A549 (cell line): ENCODE results near the gene MS4A2. TPM values are rescaled to one million over a fixed set of nuclear protein-coding genes. Genes with fewer than 3 reads are reported as not detected.

ENCODE experiments used
- ATAC-seq, 2 experiments: fragments of 200-7000 bp in 1 of 2; fragments of >200 bp in 1 of 2; cut with Nextera tagmentation in 1 of 2; cut with Tn5 transposase in 1 of 2; 3 replicates each; pipeline versions ENCODE4 v1.8.0 to v1.9.1; 2018 to 2020; ENCODE audit warnings: mild to moderate bottlenecking in 1 of 2, moderate library complexity in 1 of 2
- CTCF ChIA-PET: fragments of 300-600 bp; sonication (Branson Sonifier 250); formaldehyde crosslinking; extraction: SDS; loops from one replicate; lab custom pipeline; 2021; ENCODE audit warnings: antibody characterized with exemption, inconsistent platforms; lab: Yijun Ruan, JAX
- POLR2A ChIA-PET: fragments of 350-600 bp; formaldehyde crosslinking; extraction: SDS; loops from one replicate; lab custom pipeline; 2021; ENCODE audit warnings: antibody characterized with exemption, inconsistent platforms; lab: Yijun Ruan, JAX
- DNase-seq, 2 experiments: peaks; one replicate each; pipeline versions ENCODE4 v3.0.0 to v3.0.0-alpha.2; 2011 to 2016; ENCODE audit warnings: low read depth in 1 of 2, low spot score in 1 of 2
- FAIRE-seq: peaks from 2 replicates; lab custom pipeline; 2011; peaks lifted over from hg19 to GRCh38; lab: Jason Lieb, UNC
- H3K27ac ChIP-seq, 2 experiments: fragments of >200 bp; sonication (Bioruptor Twin); formaldehyde crosslinking; 3 replicates each; pipeline ENCODE4 v1.5.1; 2016 to 2017
- H3K4me1 ChIP-seq: fragments of >200 bp; sonication (Bioruptor Twin); formaldehyde crosslinking; 3 replicates; pipeline ENCODE4 v1.6.1; 2016
- H3K4me2 ChIP-seq: fragments of >200 bp; sonication (Bioruptor Twin); formaldehyde crosslinking; 3 replicates; pipeline ENCODE4 v1.6.1; 2016
- H3K4me3 ChIP-seq: fragments of >200 bp; sonication (Bioruptor Twin); formaldehyde crosslinking; 3 replicates; pipeline ENCODE4 v1.5.1; 2016
- H3K9me3 ChIP-seq: fragments of >200 bp; sonication (Bioruptor Twin); formaldehyde crosslinking; 3 replicates; pipeline ENCODE4 v1.6.1; 2016
- CBX8 ChIP-seq: fragments of 200-600 bp; sonication (generic); IDR thresholded peaks from 2 replicates; pipeline ENCODE4 v1.6.1; 2016
- EHF ChIP-seq: fragments of 250-450 bp; sonication (Bioruptor Pico); IDR thresholded peaks from 2 replicates; pipeline ENCODE4 v1.5.0; 2020; ENCODE audit warnings: mild to moderate bottlenecking
- FOSB ChIP-seq: fragments of 250-450 bp; sonication (Bioruptor Pico); IDR thresholded peaks from 2 replicates; pipeline ENCODE4 v1.5.0; 2020; ENCODE audit warnings: mild to moderate bottlenecking, moderate library complexity
- GATA3 ChIP-seq: IDR thresholded peaks from 2 replicates; pipeline ENCODE4 v1.6.1; 2012; ENCODE audit warnings: borderline replicate concordance
- HEYL ChIP-seq: fragments of 250-450 bp; sonication (Bioruptor Pico); IDR thresholded peaks from 2 replicates; pipeline ENCODE4 v1.8.0; 2021; ENCODE audit warnings: mild to moderate bottlenecking, moderate library complexity
- HOXA7 ChIP-seq: fragments of 250-450 bp; sonication (Bioruptor Pico); IDR thresholded peaks from 2 replicates; pipeline ENCODE4 v1.5.0; 2020; ENCODE audit warnings: mild to moderate bottlenecking, moderate library complexity
- HOXB13 ChIP-seq: fragments of 250-450 bp; sonication (Bioruptor Pico); IDR thresholded peaks from 2 replicates; pipeline ENCODE4 v1.5.0; 2020; ENCODE audit warnings: low read depth, mild to moderate bottlenecking, moderate library complexity
- HOXB5 ChIP-seq: fragments of 250-450 bp; sonication (Bioruptor Pico); IDR thresholded peaks from 2 replicates; pipeline ENCODE4 v1.5.0; 2020; ENCODE audit warnings: mild to moderate bottlenecking, moderate library complexity
- JUN ChIP-seq, 2 experiments: fragments of >200 bp; sonication (Bioruptor Twin); formaldehyde crosslinking; IDR thresholded peaks; 2 replicates in 1 of 2; 3 replicates in 1 of 2; pipeline ENCODE4 v1.6.1; 2016 to 2017
- MAZ ChIP-seq: fragments of 150-350 bp; IDR thresholded peaks from 2 replicates; pipeline ENCODE4 v1.6.1; 2014; ENCODE audit warnings: antibody characterized with exemption, low read depth, low read length, borderline replicate concordance
- MYC ChIP-seq: IDR thresholded peaks from 2 replicates; pipeline ENCODE4 v1.6.1; 2012; ENCODE audit warnings: mild to moderate bottlenecking, inconsistent platforms, low read length, improper control_type of control experiment, borderline replicate concordance
- POLR2A ChIP-seq: IDR thresholded peaks from 2 replicates; pipeline ENCODE4 v1.6.1; 2012; ENCODE audit warnings: mild to moderate bottlenecking, low read length
- SREBF2 ChIP-seq: fragments of 450-650 bp; IDR thresholded peaks from 2 replicates; pipeline ENCODE4 v1.6.1; 2014; ENCODE audit warnings: mild to moderate bottlenecking, moderate library complexity
- ZFP36 ChIP-seq: fragments of 450-650 bp; IDR thresholded peaks from 2 replicates; pipeline ENCODE4 v1.6.1; 2014; ENCODE audit warnings: borderline replicate concordance; ENCODE audit not compliant: partially characterized antibody
- ZSCAN20 ChIP-seq: fragments of 250-450 bp; sonication (Bioruptor Pico); IDR thresholded peaks from 2 replicates; pipeline ENCODE4 v1.8.0; 2022; ENCODE audit warnings: mild to moderate bottlenecking, moderate library complexity
- WGBS: methylation state at CpG from one replicate; pipeline ENCODE4 v1.1.6; 2017; ENCODE audit errors: missing lambda C conversion rate; 5-methylcytosine and 5-hydroxymethylcytosine counted together
- polyA plus RNA-seq, 4 experiments: library from polyadenylated mRNA; depleted of rRNA in 3 of 4; stranded (reverse); fragments of >200 nt; fragmentation: RNase III in 1 of 4; extraction: RNeasy Plus Mini Kit Qiagen cat#74134 plus additional on column Dnase treatment in 1 of 4; gene quantifications; 2 replicates in 3 of 4; 3 replicates in 1 of 4; pipeline ENCODE4 v1.2.3, GENCODE V29; 2011 to 2017
- TF ChIP-seq, protein P1 (sequence below): fragments of 250-450 bp; sonication (Bioruptor Pico); IDR thresholded peaks from 2 replicates; pipeline ENCODE4 v1.5.0; 2021; ENCODE audit warnings: mild to moderate bottlenecking, moderate library complexity, borderline replicate concordance
- TF ChIP-seq, protein P2 (sequence below): fragments of >200 bp; sonication (Bioruptor Twin); formaldehyde crosslinking; IDR thresholded peaks from 3 replicates; pipeline ENCODE4 v1.5.1; 2016
- TF ChIP-seq, protein P3 (sequence below): IDR thresholded peaks from 2 replicates; pipeline ENCODE4 v1.6.1; 2012; ENCODE audit warnings: low read depth, borderline replicate concordance

MS4A2 gene
- polyA plus RNA-seq, 2 of the 4 experiments (the other 2 are of a cell fraction) = not detected

DNA sequence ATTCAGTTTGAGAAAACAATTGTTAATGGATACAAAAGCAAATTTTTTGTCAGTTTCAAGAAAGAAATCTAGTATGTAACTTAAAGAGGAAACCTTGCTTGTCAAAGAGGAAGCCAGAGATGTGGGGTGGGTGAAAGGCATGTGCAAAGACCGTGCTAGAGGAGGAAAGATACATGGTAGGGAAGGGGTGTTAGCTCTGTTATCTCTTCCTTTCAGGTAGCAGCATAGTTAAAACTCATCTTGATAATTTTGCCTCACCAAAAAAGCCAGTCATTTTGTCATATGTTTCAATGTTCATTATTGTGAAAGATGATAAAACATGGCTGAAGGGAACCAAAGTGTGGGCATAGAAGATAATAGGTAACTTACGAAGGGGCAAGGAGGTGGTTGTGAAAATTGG is 2.6 kb upstream of the MS4A2 start:
- no peak for DNase-seq
- Histone ChIP-seq H3K9me3 (no peaks in the 10 kb centered on the region), H3K27ac (no peak overlapping the region)
- TF ChIP-seq, protein P1, sequence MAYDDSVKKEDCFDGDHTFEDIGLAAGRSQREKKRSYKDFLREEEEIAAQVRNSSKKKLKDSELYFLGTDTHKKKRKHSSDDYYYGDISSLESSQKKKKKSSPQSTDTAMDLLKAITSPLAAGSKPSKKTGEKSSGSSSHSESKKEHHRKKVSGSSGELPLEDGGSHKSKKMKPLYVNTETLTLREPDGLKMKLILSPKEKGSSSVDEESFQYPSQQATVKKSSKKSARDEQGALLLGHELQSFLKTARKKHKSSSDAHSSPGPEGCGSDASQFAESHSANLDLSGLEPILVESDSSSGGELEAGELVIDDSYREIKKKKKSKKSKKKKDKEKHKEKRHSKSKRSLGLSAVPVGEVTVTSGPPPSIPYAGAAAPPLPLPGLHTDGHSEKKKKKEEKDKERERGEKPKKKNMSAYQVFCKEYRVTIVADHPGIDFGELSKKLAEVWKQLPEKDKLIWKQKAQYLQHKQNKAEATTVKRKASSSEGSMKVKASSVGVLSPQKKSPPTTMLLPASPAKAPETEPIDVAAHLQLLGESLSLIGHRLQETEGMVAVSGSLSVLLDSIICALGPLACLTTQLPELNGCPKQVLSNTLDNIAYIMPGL (CRISPR knock-in tag) = no peak
- TF ChIP-seq HOXA7 (CRISPR knock-in tag) = no peak
- no peak for TF ChIP-seq HEYL (CRISPR knock-in tag)
- no peak for TF ChIP-seq POLR2A
- no peak for TF ChIP-seq ZFP36
- TF ChIP-seq, all 56 proteins: peak for 0
- H3K4me2 ChIP-seq = no peak overlapping the region
- H3K4me3 ChIP-seq = no peak overlapping the region
- 20% methylated on average over 2 of the region's 2 CpGs for WGBS
- ATAC-seq = no peak
- POLR2A ChIA-PET = no interaction called here
- CTCF ChIA-PET = no interaction called here
- no peaks in the 10 kb centered on the region for H3K4me1 ChIP-seq
- no peak for FAIRE-seq

DNA sequence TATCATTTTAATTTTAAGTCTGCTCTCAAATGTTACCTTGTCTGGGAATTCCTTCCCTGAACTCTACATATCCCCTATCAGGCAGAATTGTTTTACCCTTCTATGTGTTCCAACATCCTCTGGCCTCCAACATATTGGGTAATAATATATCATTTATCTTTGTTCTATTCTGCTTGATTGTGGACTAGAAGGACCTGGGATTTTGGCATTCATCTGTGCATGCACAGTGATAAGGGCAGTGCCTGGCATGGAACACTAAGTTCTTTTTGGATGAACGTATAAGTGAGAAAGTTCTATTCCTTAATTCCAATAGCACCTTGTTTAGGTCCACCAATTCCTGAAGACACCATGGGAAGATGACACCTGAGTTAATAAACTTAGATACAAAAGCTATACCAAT is 1.2 kb upstream of the MS4A2 start:
- 10% methylated on average over 1 of the region's 1 CpG for WGBS
- TF ChIP-seq SREBF2 = no peak
- TF ChIP-seq HOXB13 (CRISPR knock-in tag) = no peak
- H3K27ac ChIP-seq = no peak overlapping the region
- H3K9me3 ChIP-seq = no peaks in the 10 kb centered on the region
- ATAC-seq (no peak), FAIRE-seq (no peak), DNase-seq (no peak)
- ChIA-PET CTCF (no interaction called here), POLR2A (no interaction called here)
- no peak overlapping the region for H3K4me3 ChIP-seq
- no peaks in the 10 kb centered on the region for H3K4me1 ChIP-seq
- H3K4me2 ChIP-seq = no peak overlapping the region

DNA sequence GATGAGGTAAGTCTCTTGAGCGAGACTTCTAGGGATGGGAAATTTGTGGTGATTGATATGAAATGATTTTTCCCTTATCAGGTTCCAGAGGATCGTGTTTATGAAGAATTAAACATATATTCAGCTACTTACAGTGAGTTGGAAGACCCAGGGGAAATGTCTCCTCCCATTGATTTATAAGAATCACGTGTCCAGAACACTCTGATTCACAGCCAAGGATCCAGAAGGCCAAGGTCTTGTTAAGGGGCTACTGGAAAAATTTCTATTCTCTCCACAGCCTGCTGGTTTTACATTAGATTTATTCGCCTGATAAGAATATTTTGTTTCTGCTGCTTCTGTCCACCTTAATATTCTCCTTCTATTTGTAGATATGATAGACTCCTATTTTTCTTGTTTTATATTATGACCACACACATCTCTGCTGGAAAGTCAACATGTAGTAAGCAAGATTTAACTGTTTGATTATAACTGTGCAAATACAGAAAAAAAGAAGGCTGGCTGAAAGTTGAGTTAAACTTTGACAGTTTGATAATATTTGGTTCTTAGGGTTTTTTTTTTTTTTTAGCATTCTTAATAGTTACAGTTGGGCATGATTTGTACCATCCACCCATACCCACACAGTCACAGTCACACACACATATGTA is 7.1 kb downstream of the MS4A2 start:
- Histone ChIP-seq H3K4me3 (no peak overlapping the region), H3K9me3 (no peaks in the 10 kb centered on the region), H3K4me2 (no peak overlapping the region), H3K4me1 (no peaks in the 10 kb centered on the region), H3K27ac (no peak overlapping the region)
- DNase-seq = no peak
- WGBS = 19% methylated on average over 4 of the region's 4 CpGs
- POLR2A ChIA-PET = no interaction called here
- CTCF ChIA-PET = interaction anchor here (0.6 kb wide), 1 partner anchor 12 kb away, joined by 3 read pairs; no protein-coding TSS in a partner anchor
- no peak for ATAC-seq
- TF ChIP-seq EHF = no peak
- no peak for FAIRE-seq

DNA sequence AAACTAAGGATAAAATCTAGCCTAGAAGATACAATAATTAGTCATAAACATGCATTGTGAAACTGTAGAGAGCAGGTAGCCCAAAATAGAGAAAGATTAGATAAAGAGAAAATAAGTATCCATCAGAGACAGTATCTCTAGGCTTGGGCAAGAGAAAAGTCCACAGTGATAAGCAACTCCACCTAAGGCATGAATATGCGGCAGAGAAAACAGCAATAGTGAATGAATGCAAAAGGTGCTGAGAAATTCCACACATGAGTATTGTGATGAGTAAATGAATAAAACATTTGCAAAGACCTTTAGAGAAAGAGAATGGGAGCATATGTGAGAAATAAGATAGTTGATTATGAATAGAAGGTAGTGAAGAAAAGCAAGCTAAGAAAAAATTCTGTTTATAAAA is 8.7 kb downstream of the MS4A2 start:
- 97% methylated on average over 1 of the region's 1 CpG for WGBS
- H3K27ac ChIP-seq = no peak overlapping the region
- H3K4me3 ChIP-seq = no peak overlapping the region
- ATAC-seq (no peak), DNase-seq (no peak), FAIRE-seq (no peak)
- ChIA-PET POLR2A (interaction anchor here (0.6 kb wide), 1 partner anchor 217 kb away, joined by 3 read pairs; no protein-coding TSS in a partner anchor), CTCF (no interaction called here)
- no peak overlapping the region for H3K4me2 ChIP-seq
- no peaks in the 10 kb centered on the region for H3K4me1 ChIP-seq
- no peaks in the 10 kb centered on the region for H3K9me3 ChIP-seq
- TF ChIP-seq HOXB5 (CRISPR knock-in tag) = no peak
- TF ChIP-seq MAZ = no peak
- TF ChIP-seq MYC = no peak
- no peak for TF ChIP-seq CBX8
- TF ChIP-seq, protein P2, sequence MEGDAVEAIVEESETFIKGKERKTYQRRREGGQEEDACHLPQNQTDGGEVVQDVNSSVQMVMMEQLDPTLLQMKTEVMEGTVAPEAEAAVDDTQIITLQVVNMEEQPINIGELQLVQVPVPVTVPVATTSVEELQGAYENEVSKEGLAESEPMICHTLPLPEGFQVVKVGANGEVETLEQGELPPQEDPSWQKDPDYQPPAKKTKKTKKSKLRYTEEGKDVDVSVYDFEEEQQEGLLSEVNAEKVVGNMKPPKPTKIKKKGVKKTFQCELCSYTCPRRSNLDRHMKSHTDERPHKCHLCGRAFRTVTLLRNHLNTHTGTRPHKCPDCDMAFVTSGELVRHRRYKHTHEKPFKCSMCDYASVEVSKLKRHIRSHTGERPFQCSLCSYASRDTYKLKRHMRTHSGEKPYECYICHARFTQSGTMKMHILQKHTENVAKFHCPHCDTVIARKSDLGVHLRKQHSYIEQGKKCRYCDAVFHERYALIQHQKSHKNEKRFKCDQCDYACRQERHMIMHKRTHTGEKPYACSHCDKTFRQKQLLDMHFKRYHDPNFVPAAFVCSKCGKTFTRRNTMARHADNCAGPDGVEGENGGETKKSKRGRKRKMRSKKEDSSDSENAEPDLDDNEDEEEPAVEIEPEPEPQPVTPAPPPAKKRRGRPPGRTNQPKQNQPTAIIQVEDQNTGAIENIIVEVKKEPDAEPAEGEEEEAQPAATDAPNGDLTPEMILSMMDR = no peak
- no peak for TF ChIP-seq JUN (IDR thresholded peaks at IDR 0.05)
- TF ChIP-seq FOSB (CRISPR knock-in tag) = no peak
- no peak for TF ChIP-seq EHF
- TF ChIP-seq, protein P3, sequence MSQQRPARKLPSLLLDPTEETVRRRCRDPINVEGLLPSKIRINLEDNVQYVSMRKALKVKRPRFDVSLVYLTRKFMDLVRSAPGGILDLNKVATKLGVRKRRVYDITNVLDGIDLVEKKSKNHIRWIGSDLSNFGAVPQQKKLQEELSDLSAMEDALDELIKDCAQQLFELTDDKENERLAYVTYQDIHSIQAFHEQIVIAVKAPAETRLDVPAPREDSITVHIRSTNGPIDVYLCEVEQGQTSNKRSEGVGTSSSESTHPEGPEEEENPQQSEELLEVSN = no peak
- no peak for TF ChIP-seq GATA3
- no peak for TF ChIP-seq ZSCAN20 (CRISPR knock-in tag)
